ENCODE results near the gene MAN1A1. TPM values are rescaled to one million over a fixed set of nuclear protein-coding genes. Genes with fewer than 3 reads are reported as not detected.

The MAN1A1 gene
- total RNA-seq, 1 experiment from 2014 or later, result 6.8 TPM

DNA sequence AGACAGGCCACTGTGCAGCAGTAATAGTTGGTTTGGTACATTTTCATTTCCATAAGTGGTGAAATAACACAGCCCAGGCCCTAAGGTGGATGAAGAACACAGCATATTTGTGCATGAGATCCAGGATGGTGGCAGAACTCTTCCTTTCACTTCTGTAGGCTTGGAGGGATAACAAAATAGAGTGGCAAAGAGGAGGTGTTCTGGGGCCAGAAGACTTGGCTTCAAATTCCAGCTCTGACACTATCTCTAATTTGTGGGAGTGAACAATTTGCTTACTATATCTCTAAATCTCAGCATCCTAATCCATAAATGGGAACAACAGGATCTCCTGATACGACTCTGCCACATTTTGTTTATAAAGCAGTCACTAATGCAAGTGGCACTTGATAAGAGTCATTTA, 159.4 kb downstream of the MAN1A1 start:
- H3K27ac Mint-ChIP-seq, result no peak overlapping the region
- CTCF ChIA-PET, result no interaction called here
- H3K4me1 Mint-ChIP-seq, result peaks cover 27% of the 10 kb centered on the region
- peaks cover 6% of the 10 kb centered on the region; the same call in 1 of the 2 replicates for H3K9me3 Mint-ChIP-seq
- no peak for DNase-seq (ENCODE audit: low spot score)
- H3K36me3 Mint-ChIP-seq, result peaks cover 5% of the 10 kb centered on the region; the same call in 1 of the 2 replicates
- ATAC-seq, result no peak
- POLR2A ChIA-PET, result no interaction called here
- no peak overlapping the region for H3K4me3 Mint-ChIP-seq
- no peak for TF ChIP-seq ZNF671 (CRISPR knock-in tag; IDR thresholded peaks at IDR 0.05)
- TF ChIP-seq, protein P1, sequence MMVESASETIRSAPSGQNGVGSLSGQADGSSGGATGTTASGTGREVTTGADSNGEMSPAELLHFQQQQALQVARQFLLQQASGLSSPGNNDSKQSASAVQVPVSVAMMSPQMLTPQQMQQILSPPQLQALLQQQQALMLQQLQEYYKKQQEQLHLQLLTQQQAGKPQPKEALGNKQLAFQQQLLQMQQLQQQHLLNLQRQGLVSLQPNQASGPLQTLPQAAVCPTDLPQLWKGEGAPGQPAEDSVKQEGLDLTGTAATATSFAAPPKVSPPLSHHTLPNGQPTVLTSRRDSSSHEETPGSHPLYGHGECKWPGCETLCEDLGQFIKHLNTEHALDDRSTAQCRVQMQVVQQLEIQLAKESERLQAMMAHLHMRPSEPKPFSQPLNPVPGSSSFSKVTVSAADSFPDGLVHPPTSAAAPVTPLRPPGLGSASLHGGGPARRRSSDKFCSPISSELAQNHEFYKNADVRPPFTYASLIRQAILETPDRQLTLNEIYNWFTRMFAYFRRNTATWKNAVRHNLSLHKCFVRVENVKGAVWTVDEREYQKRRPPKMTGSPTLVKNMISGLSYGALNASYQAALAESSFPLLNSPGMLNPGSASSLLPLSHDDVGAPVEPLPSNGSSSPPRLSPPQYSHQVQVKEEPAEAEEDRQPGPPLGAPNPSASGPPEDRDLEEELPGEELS (CRISPR knock-in tag; IDR thresholded peaks at IDR 0.05), result no peak
- TF ChIP-seq MYBL2 (CRISPR knock-in tag; IDR thresholded peaks at IDR 0.05), result no peak
- TF ChIP-seq JAZF1 (CRISPR knock-in tag; IDR thresholded peaks at IDR 0.05), result no peak
- no peak for TF ChIP-seq ATF1 (CRISPR knock-in tag; IDR thresholded peaks at IDR 0.05)
- TF ChIP-seq FOXJ3 (CRISPR knock-in tag; IDR thresholded peaks at IDR 0.05; ENCODE audit: borderline replicate concordance), result no peak
- no peak for TF ChIP-seq ARID4B (CRISPR knock-in tag; IDR thresholded peaks at IDR 0.05; ENCODE audit: borderline replicate concordance)
- TF ChIP-seq ERG (CRISPR knock-in tag; IDR thresholded peaks at IDR 0.05), result no peak
- no peak for TF ChIP-seq MXD4 (CRISPR knock-in tag; IDR thresholded peaks at IDR 0.05; ENCODE audit: borderline replicate concordance)
- no peak for TF ChIP-seq ZNF416 (CRISPR knock-in tag; IDR thresholded peaks at IDR 0.05)
- H3K27me3 Mint-ChIP-seq (ENCODE audit: low read depth), result no peaks in the 10 kb centered on the region

DNA sequence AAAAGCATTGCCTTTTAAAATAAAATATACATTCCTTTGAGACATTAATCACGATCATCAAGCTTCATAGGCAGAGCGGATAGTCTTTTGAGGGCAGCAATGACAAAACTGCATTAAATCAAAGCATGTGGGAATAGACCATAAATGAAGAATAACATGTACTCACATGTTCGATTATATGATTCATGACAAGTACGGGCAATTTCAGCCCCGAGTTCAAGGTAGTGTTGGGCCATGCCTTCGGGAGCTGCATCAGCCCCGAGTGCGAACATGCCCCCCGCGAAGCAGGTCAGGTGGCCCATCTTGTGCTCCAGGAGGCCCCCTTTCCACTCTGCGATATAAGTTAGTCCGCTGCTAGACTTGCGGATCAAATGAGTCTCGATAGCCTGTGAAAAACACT, 160.1 kb downstream of the MAN1A1 start:
- no peak overlapping the region for H3K27ac Mint-ChIP-seq
- peaks cover 27% of the 10 kb centered on the region for H3K4me1 Mint-ChIP-seq
- ChIA-PET CTCF (no interaction called here), POLR2A (no interaction called here)
- ATAC-seq (no peak), DNase-seq (ENCODE audit: low spot score) (no peak)
- peaks cover 8% of the 10 kb centered on the region; the same call in 1 of the 2 replicates for H3K9me3 Mint-ChIP-seq
- H3K27me3 Mint-ChIP-seq (ENCODE audit: low read depth), result no peaks in the 10 kb centered on the region
- H3K36me3 Mint-ChIP-seq, result peaks cover 5% of the 10 kb centered on the region; the same call in 1 of the 2 replicates
- H3K4me3 Mint-ChIP-seq, result no peak overlapping the region
- TF ChIP-seq JUN (CRISPR knock-in tag; IDR thresholded peaks at IDR 0.05), result no peak
- no peak for TF ChIP-seq E2F5 (CRISPR knock-in tag; IDR thresholded peaks at IDR 0.05)
- TF ChIP-seq FOXP1 (CRISPR knock-in tag; IDR thresholded peaks at IDR 0.05; ENCODE audit: borderline replicate concordance), result no peak
- no peak for TF ChIP-seq ZNF317 (CRISPR knock-in tag; IDR thresholded peaks at IDR 0.05; ENCODE audit: borderline replicate concordance, low read depth)
- no peak for TF ChIP-seq ELF4 (CRISPR knock-in tag; IDR thresholded peaks at IDR 0.05; ENCODE audit: low read depth)
- TF ChIP-seq ZNF512 (CRISPR knock-in tag; IDR thresholded peaks at IDR 0.05; ENCODE audit: borderline replicate concordance), result no peak
- no peak for TF ChIP-seq NFYB (CRISPR knock-in tag; conservative IDR thresholded peaks at IDR 0.05; ENCODE audit: low read depth)
- no peak for TF ChIP-seq OVOL2 (CRISPR knock-in tag; IDR thresholded peaks at IDR 0.05; ENCODE audit: borderline replicate concordance)
- TF ChIP-seq KAT7 (CRISPR knock-in tag; IDR thresholded peaks at IDR 0.05; ENCODE audit: borderline replicate concordance), result no peak
- no peak for TF ChIP-seq ZNF263 (CRISPR knock-in tag; IDR thresholded peaks at IDR 0.05; ENCODE audit: low read depth)
- no peak for TF ChIP-seq ZSCAN18 (CRISPR knock-in tag; IDR thresholded peaks at IDR 0.05)
- TF ChIP-seq GTF2I (CRISPR knock-in tag; conservative IDR thresholded peaks at IDR 0.05), result no peak
- no peak for TF ChIP-seq GRHL2 (CRISPR knock-in tag; IDR thresholded peaks at IDR 0.05; ENCODE audit: insufficient replicate concordance, severe bottlenecking)
- TF ChIP-seq ZNF671 (CRISPR knock-in tag; IDR thresholded peaks at IDR 0.05), result no peak
- TF ChIP-seq CBFB (CRISPR knock-in tag; IDR thresholded peaks at IDR 0.05; ENCODE audit: low read depth), result no peak
